K562 (cell line): Measurements from ENCODE around the gene LHX3. TPM values are rescaled to one million over a fixed set of nuclear protein-coding genes. Genes with fewer than 3 reads are reported as not detected.

ENCODE experiments used
- CBFB ChIP-seq: sonication (generic); formaldehyde crosslinking; IDR thresholded peaks from 2 replicates; pipeline ENCODE4 v1.4.0; 2020; ENCODE audit warnings: mild to moderate bottlenecking, missing genetic modification reagents
- IFI16 ChIP-seq: fragments of 250-450 bp; sonication (Bioruptor Pico); IDR thresholded peaks from 2 replicates; pipeline ENCODE4 v2.1.2; 2022; ENCODE audit warnings: mild to moderate bottlenecking, inconsistent platforms
- LEF1 ChIP-seq: fragments of 450-650 bp; IDR thresholded peaks from 2 replicates; pipeline ENCODE4 v1.6.1; 2016; ENCODE audit warnings: mild to moderate bottlenecking
- MCM3 ChIP-seq: fragments of 450-650 bp; IDR thresholded peaks from 2 replicates; pipeline ENCODE4 v1.6.1; 2016
- PHB ChIP-seq: fragments of 250-450 bp; sonication (Bioruptor Pico); IDR thresholded peaks from 2 replicates; pipeline ENCODE4 v1.5.0; 2021
- SOX6 ChIP-seq: fragments of 450-650 bp; IDR thresholded peaks from 2 replicates; pipeline ENCODE4 v1.6.1; 2014; ENCODE audit warnings: mild to moderate bottlenecking
- TCF3 ChIP-seq: sonication (generic); formaldehyde crosslinking; IDR thresholded peaks from 2 replicates; pipeline ENCODE4 v1.4.0; 2020; ENCODE audit warnings: mild to moderate bottlenecking, missing genetic modification reagents
- YBX1 ChIP-seq: fragments of 450-650 bp; IDR thresholded peaks from 2 replicates; pipeline ENCODE4 v1.7.1; 2016; ENCODE audit warnings: mild to moderate bottlenecking
- ZFX ChIP-seq: sonication (generic); formaldehyde crosslinking; IDR thresholded peaks from 2 replicates; pipeline ENCODE4 v1.8.0; 2022; ENCODE audit warnings: mild to moderate bottlenecking, missing genetic modification reagents, moderate library complexity
- ZKSCAN8 ChIP-seq: fragments of 200-800 bp; sonication (Bioruptor generic); IDR thresholded peaks from 2 replicates; pipeline ENCODE4 v1.6.1; 2016; ENCODE audit warnings: missing genetic modification characterization, missing compliant biosample characterization
- ZNF584 ChIP-seq: fragments of 200-800 bp; sonication (Bioruptor generic); IDR thresholded peaks from 2 replicates; pipeline ENCODE4 v1.6.1; 2016; ENCODE audit warnings: low read depth, mild to moderate bottlenecking, missing genetic modification characterization, missing compliant biosample characterization
- polyA plus RNA-seq, 8 experiments: library from polyadenylated mRNA; depleted of rRNA in 4 of 8; stranded (reverse) in 5 of 8; unstranded in 3 of 8; fragments of >200 nt; fragmentation: Nextera tagmentation in 2 of 8; fragmentation: Illumina TruSeq in 1 of 8; extraction: Ambion mirVana in 2 of 8; extraction: Trizol in 1 of 8; gene quantifications; 2 replicates each; pipeline versions ENCODE4 v1.2.1 to v1.2.3, GENCODE V29; 2011 to 2014; ENCODE audit warnings: inconsistent platforms in 1 of 8, missing spikeins in 1 of 8
- total RNA-seq, 7 experiments: library from RNA; depleted of rRNA in 6 of 7; stranded (reverse); fragments of >200 nt in 6 of 7; fragmentation: Illumina TruSeq in 2 of 7; extraction: Trizol in 2 of 7; gene quantifications; 2 replicates each; pipeline versions ENCODE4 v1.2.1 to v1.2.3, GENCODE V29; 2011 to 2021; ENCODE audit warnings: low replicate concordance in 1 of 7
- TF ChIP-seq, protein P1 (sequence below), 3 experiments: fragments of 200-800 bp in 1 of 3; sonication (Bioruptor generic) in 1 of 3; sonication (generic) in 1 of 3; formaldehyde crosslinking in 1 of 3; IDR thresholded peaks; 2 replicates each; pipeline versions ENCODE4 v1.6.1 to v1.8.0; 2016 to 2022; ENCODE audit warnings: mild to moderate bottlenecking in 2 of 3, missing compliant biosample characterization in 2 of 3, missing genetic modification characterization in 2 of 3, missing genetic modification reagents in 1 of 3
- TF ChIP-seq, protein P2 (sequence below): fragments of 250-450 bp; sonication (Bioruptor Pico); IDR thresholded peaks from 2 replicates; pipeline ENCODE4 v1.4.0; 2020
- TF ChIP-seq, protein P3 (sequence below), 2 experiments: fragments of 450-650 bp; formaldehyde crosslinking in 1 of 2; IDR thresholded peaks; 2 replicates each; pipeline versions ENCODE4 v1.4.0 to v1.6.1; 2014 to 2020; ENCODE audit warnings: mild to moderate bottlenecking in 2 of 2, borderline replicate concordance in 1 of 2, low read depth in 1 of 2
- TF ChIP-seq, protein P4 (sequence below): fragments of 450-650 bp; IDR thresholded peaks from 2 replicates; pipeline ENCODE4 v1.6.1; 2016

The LHX3 gene
- total and polyA plus RNA-seq, 9 of the 15 experiments (the other 6 are each of a cell fraction or from before 2014, with no cell fraction given), result 0.09 TPM; not detected in 8

DNA sequence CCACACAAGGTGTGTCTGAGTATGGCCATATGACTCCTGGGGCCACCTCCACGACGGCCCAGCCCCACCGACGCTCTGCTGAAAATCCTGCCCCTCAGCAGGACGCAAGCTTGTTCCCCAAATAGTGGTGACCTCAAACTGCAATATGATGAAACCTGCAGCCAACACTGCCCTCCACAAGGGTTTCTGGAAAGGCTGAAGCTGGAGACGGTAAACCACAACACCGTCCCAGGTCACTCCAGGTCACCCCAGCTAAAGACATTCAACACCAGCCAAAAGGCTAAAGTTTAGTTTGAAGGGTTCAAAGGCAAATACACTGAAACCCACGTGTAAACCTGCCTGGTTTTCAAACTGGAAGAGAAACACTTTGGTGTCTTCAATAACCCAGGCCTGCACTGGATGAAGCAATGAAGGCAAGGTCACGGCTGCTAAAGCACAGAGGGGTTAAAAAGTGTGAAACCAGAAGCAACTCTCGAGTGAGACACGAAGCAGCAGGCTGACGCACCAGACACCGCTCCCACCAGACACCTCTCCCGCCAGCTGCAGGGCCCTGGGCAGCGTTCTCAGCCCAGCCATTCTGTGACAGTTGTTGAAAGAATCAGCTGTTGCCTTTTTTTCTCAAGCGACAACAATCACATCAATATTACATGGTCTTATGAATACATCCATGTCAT lies 1.8 kb upstream of the LHX3 start (continued):
- TF ChIP-seq, protein P1, sequence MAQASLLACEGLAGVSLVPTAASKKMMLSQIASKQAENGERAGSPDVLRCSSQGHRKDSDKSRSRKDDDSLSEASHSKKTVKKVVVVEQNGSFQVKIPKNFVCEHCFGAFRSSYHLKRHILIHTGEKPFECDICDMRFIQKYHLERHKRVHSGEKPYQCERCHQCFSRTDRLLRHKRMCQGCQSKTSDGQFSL (CRISPR knock-in tag; IDR thresholded peaks at IDR 0.05), result no peak
- TF ChIP-seq, protein P1 (tag; IDR thresholded peaks at IDR 0.05), result no peak
- TF ChIP-seq TCF3 (CRISPR knock-in tag) (peak; percentile 32; the same call in 1 of the 2 replicates), ZNF584 (CRISPR knock-in tag) (peak; percentile 98), ZFX (no peak), YBX1 (no peak), MCM3 (no peak), IFI16 (CRISPR knock-in tag) (no peak), LEF1 (peak; percentile 79; the same call in 1 of the 2 replicates), ZKSCAN8 (CRISPR knock-in tag) (no peak; the same call in 1 of the 2 replicates), CBFB (0 out of 2 replicates have a peak, but pooled peaks have one; percentile 34), PHB (no peak), SOX6 (peak; percentile 86)
- TF ChIP-seq, protein P2, sequence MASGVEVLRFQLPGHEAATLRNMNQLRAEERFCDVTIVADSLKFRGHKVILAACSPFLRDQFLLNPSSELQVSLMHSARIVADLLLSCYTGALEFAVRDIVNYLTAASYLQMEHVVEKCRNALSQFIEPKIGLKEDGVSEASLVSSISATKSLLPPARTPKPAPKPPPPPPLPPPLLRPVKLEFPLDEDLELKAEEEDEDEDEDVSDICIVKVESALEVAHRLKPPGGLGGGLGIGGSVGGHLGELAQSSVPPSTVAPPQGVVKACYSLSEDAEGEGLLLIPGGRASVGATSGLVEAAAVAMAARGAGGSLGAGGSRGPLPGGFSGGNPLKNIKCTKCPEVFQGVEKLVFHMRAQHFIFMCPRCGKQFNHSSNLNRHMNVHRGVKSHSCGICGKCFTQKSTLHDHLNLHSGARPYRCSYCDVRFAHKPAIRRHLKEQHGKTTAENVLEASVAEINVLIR, result peak; percentile 25; the same call in 1 of the 2 replicates
- TF ChIP-seq, protein P3, sequence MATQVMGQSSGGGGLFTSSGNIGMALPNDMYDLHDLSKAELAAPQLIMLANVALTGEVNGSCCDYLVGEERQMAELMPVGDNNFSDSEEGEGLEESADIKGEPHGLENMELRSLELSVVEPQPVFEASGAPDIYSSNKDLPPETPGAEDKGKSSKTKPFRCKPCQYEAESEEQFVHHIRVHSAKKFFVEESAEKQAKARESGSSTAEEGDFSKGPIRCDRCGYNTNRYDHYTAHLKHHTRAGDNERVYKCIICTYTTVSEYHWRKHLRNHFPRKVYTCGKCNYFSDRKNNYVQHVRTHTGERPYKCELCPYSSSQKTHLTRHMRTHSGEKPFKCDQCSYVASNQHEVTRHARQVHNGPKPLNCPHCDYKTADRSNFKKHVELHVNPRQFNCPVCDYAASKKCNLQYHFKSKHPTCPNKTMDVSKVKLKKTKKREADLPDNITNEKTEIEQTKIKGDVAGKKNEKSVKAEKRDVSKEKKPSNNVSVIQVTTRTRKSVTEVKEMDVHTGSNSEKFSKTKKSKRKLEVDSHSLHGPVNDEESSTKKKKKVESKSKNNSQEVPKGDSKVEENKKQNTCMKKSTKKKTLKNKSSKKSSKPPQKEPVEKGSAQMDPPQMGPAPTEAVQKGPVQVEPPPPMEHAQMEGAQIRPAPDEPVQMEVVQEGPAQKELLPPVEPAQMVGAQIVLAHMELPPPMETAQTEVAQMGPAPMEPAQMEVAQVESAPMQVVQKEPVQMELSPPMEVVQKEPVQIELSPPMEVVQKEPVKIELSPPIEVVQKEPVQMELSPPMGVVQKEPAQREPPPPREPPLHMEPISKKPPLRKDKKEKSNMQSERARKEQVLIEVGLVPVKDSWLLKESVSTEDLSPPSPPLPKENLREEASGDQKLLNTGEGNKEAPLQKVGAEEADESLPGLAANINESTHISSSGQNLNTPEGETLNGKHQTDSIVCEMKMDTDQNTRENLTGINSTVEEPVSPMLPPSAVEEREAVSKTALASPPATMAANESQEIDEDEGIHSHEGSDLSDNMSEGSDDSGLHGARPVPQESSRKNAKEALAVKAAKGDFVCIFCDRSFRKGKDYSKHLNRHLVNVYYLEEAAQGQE (IDR thresholded peaks at IDR 0.05; ENCODE audit: borderline replicate concordance), result peak; percentile 60; the same call in 1 of the 2 replicates
- TF ChIP-seq, protein P3 (CRISPR knock-in tag; IDR thresholded peaks at IDR 0.05; ENCODE audit: low read depth), result no peak
- TF ChIP-seq, protein P4, sequence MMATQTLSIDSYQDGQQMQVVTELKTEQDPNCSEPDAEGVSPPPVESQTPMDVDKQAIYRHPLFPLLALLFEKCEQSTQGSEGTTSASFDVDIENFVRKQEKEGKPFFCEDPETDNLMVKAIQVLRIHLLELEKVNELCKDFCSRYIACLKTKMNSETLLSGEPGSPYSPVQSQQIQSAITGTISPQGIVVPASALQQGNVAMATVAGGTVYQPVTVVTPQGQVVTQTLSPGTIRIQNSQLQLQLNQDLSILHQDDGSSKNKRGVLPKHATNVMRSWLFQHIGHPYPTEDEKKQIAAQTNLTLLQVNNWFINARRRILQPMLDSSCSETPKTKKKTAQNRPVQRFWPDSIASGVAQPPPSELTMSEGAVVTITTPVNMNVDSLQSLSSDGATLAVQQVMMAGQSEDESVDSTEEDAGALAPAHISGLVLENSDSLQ, result 0 out of 2 replicates have a peak, but pooled peaks have one; percentile 8
